Mucosa of stomach (tissue), 1 donor: Measurements from ENCODE around the gene MEX3B.
A peak's percentile ranks its signal among the peaks of the same experiment; 100 is the strongest.

Source experiments
- H3K27me3 ChIP-seq: one replicate; pipeline ENCODE4 v1.7.0; 2013; ENCODE audit warnings: mild to moderate bottlenecking, low read length; ENCODE audit not compliant: control insufficient read depth, insufficient read depth
- H3K36me3 ChIP-seq: one replicate; pipeline ENCODE4 v1.7.0; 2013; ENCODE audit warnings: low read length; ENCODE audit not compliant: control insufficient read depth, insufficient read depth
- H3K4me1 ChIP-seq: one replicate; pipeline ENCODE4 v1.7.0; 2013; ENCODE audit warnings: mild to moderate bottlenecking, low read length; ENCODE audit not compliant: control insufficient read depth, insufficient read depth
- H3K4me3 ChIP-seq: one replicate; pipeline ENCODE4 v1.7.0; 2013; ENCODE audit warnings: low read length
- H3K9ac ChIP-seq: one replicate; pipeline ENCODE4 v1.7.0; 2013; ENCODE audit warnings: mild to moderate bottlenecking, low read length, moderate library complexity
- H3K9me3 ChIP-seq: one replicate; pipeline ENCODE4 v1.7.0; 2013; ENCODE audit warnings: mild to moderate bottlenecking, low read length, moderate library complexity; ENCODE audit not compliant: control insufficient read depth
- donor health status: Pancreatic carcinoma.

The MEX3B gene

DNA sequence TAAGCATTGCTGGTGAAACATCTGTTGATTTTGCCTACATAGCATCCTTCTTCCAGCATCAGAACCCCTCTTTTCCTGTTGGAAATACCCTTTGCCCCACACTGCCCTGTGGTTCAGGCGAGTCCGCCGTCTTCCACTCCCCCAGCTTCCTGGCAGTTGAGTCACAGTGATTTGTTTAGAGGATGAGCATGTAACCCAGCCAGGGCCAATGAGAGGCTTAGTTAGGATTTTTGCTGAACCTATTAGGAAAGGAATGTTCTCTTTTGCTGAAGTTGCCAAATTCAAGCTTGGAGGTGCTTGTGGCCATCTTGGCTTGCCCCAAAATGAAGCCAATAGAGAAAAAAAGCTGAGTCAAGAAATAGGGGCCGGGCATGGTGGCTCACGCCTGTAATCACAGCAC, 19.0 kb upstream of the MEX3B start:
- Histone ChIP-seq H3K4me1 (no peaks in the 10 kb centered on the region), H3K9me3 (no peaks in the 10 kb centered on the region), H3K27me3 (peaks cover 8% of the 10 kb centered on the region), H3K4me3 (no peak overlapping the region), H3K36me3 (no peaks in the 10 kb centered on the region), H3K9ac (no peak overlapping the region)

DNA sequence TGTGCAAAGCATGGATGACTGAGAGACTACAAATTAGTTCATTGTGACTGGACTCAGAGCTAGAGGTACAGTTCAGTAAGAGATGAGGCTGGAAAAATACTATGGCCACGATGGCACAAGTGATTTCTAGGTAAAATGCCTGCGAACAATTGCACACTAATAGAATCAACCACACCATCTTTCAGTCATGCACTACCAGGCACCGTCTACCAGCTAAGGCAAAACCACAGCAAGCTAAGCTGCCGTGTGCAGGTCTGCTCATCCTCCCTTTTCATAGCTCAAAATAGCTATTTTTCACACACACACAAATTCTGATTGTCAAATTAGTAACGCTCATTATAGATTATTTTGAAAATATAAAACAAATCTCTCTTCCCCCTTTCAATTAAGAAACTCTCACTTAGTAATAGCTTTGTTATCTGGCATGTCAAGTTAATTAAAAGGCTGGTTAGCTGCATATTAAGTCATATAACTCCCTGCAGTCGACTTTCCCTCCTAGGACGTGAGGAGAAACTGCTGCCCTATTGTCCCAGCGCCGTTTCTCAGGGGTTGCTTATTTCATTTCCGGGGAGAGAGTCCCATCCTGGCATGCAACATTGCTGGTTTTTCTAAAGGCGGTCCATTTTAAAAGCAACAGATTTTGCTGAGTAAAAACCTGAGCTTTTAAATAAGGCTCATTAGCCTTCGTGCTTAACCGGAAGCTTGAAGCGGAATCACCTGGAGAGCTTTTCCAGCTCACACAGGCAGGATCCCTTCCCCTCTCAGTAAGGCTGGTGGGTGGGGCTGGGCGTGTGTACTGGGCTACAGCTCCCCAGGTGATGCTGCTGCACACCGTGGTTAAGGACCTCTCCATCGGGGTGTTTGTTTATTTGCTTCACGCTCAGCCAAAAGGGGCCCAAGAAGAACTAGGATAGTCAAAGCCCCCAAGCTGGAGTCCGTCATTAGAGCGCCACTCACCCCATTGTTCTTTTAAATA, 16.9 kb upstream of the MEX3B start:
- Histone ChIP-seq H3K9me3 (no peaks in the 10 kb centered on the region), H3K9ac (no peak overlapping the region), H3K4me1 (no peaks in the 10 kb centered on the region), H3K4me3 (no peak overlapping the region), H3K36me3 (no peaks in the 10 kb centered on the region), H3K27me3 (peaks cover 18% of the 10 kb centered on the region)

DNA sequence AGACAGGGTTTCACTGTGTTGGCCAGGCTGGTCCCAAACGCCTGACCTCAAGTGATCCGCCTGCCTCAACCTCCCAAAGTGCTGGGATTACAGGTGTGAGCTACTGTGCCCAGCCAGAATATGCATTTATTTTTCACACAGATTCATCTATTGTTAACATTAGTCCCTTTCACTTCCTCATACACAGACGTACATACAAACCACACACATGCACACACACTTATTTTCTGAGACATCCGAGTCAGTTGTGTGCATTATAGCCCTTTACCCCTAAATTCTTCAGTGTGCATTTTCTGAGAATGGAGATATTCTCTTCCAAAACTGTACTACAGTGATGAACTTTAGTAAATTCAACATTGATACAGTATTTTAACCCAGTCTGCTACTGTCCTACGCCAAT, 15.0 kb upstream of the MEX3B start:
- no peaks in the 10 kb centered on the region for H3K36me3 ChIP-seq
- H3K27me3 ChIP-seq: peaks cover 27% of the 10 kb centered on the region

DNA sequence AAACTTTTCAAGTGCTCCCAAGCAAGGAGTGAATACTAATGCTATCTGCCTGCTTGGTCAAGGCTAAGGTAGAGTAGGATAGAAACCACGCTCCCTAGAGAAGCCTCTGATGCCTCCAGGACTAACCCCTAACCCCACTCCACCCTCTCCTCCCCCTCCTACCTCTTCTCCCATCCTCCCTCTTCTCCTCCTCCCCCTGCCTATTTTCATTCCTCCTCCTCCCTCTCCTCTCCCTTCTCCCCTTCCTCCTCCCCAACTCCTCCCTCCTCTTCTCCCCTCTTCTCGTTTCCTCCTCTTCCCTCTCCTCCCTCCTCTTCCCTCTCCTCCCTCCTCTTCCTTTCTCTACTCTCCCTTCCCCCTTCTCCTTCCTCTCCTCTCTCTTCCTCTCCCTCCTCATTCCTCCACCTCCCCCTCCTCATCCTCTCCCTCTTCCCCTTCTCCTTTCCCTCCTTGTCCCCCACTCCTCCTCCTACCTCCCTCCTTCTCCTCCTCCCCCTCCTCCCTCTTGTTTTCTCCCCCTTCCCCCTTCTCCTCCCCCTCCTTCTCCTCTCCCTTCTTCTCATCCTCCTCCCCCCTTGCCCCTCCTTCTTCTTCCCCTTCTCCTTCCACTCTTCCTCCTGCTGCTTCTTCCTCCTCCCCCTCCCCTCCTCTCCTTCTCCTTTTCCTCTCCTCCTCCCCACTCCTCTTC, 12.8 kb upstream of the MEX3B start:
- no peak overlapping the region for H3K4me3 ChIP-seq
- no peaks in the 10 kb centered on the region for H3K36me3 ChIP-seq
- peaks cover 27% of the 10 kb centered on the region for H3K27me3 ChIP-seq
- no peaks in the 10 kb centered on the region for H3K4me1 ChIP-seq
- no peaks in the 10 kb centered on the region for H3K9me3 ChIP-seq
- no peak overlapping the region for H3K9ac ChIP-seq

More for the DNA sequence above, 15.0 kb upstream of the MEX3B start:
- H3K4me1 ChIP-seq: no peaks in the 10 kb centered on the region
- no peaks in the 10 kb centered on the region for H3K9me3 ChIP-seq
- no peak overlapping the region for H3K4me3 ChIP-seq
- no peak overlapping the region for H3K9ac ChIP-seq

DNA sequence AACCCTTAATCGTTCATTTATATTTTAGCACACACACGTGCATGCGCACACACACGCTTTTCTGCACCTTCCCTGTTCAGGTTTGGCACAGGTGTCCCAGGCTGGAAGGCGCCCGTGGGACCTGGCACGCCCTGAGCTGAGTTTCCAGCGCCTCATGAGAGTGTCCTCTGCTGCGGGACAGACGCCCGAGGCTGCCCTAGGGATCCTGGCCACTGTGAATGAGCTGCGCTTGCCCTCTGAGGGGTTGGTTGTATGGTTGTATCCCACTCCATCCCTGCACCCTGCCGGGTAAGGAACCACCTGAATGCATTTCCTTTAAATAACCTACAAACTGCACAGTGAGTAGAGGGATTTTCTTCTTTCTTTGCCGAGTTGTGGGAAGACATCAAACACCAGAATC, 12.2 kb upstream of the MEX3B start:
- Histone ChIP-seq H3K9ac (no peak overlapping the region), H3K4me3 (no peak overlapping the region), H3K27me3 (peaks cover 25% of the 10 kb centered on the region), H3K9me3 (no peaks in the 10 kb centered on the region), H3K36me3 (no peaks in the 10 kb centered on the region), H3K4me1 (no peaks in the 10 kb centered on the region)

DNA sequence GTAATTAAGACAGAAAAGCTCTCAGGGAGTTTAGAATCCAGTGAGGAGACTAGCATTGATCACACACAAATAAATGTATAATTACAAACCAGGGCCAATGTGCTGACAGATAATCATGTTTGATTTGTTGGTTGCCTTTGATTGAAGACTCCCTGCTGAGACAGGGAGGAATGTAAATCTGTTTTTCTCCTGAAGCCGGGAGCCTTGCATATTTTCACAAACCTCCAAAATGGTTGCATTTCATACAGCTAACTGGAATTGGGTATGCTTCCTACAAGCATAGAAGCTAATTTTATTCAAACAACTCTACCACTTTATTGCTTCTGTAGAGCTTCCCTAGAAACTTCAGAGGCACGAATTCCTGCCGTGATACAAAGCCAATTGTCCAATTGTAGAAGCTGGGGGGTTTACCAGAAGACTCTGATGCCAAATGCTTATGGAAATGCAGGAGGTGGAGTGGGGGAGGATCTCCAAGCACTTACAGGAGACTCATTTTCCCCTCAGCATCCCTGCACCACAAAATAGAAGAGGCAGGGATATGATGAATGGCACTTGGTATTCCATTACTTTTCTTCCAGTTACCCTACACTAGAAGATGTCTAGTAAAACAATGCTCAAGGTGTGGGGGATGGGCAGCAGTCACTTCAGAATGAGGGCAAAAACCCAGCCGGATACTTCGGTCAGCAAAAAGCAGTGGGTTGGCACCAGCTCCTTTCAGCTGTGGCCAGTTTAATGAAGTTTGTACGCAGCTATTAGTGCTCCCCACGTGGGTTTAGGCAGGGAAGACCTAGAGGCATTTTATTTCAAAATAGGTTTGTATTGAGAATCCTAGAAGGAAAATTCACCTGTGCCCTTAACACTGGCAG, 11.4 kb upstream of the MEX3B start:
- no peak overlapping the region for H3K9ac ChIP-seq
- H3K4me1 ChIP-seq: no peaks in the 10 kb centered on the region
- H3K36me3 ChIP-seq: no peaks in the 10 kb centered on the region
- H3K4me3 ChIP-seq: no peak overlapping the region
- H3K9me3 ChIP-seq: no peaks in the 10 kb centered on the region
- peaks cover 23% of the 10 kb centered on the region for H3K27me3 ChIP-seq

DNA sequence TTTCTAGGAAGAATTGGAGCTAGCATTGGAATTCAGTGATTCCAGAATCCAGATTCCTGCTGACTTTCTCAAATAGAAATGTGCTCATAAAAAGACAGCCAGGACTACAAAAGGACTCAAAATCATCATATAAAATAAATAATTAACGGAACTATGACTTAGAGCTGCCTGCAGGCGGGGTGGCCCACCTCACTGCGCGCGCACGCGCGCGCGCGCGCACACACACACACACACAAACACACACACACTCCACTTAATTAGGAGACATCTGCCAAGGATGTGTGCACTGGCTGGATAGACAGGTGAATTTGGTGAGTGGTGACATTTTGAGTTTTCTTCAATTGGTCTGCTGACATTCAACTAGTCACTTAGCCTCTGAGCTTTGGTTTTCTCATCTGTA, 6.9 kb upstream of the MEX3B start:
- H3K9ac ChIP-seq: no peak overlapping the region
- H3K27me3 ChIP-seq: peaks cover 27% of the 10 kb centered on the region
- no peaks in the 10 kb centered on the region for H3K36me3 ChIP-seq
- H3K4me1 ChIP-seq: peaks cover 4% of the 10 kb centered on the region
- H3K4me3 ChIP-seq: no peak overlapping the region
- H3K9me3 ChIP-seq: no peaks in the 10 kb centered on the region

DNA sequence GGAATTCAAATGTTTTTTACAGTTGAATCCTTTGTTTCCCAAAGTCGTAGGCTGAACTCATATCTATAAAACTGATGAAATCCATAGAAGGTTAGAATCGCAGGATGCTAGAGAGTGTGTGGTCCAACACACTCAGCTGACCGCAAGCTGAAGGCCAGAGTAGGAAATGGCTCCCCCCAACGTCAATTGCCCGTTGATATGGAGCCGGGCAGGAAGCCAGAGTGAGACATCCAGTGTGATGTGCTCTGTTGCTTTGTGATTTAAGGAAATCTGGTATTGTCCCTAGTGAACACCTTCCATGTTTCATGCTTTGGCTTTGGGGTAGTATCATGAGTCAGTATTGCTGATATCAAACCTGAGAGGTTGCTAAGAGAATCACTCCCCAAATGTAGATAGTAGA, 5.8 kb upstream of the MEX3B start:
- H3K4me3 ChIP-seq: no peak overlapping the region
- peaks cover 23% of the 10 kb centered on the region for H3K27me3 ChIP-seq
- H3K9me3 ChIP-seq: no peaks in the 10 kb centered on the region
- H3K36me3 ChIP-seq: no peaks in the 10 kb centered on the region
- peaks cover 9% of the 10 kb centered on the region for H3K4me1 ChIP-seq
- no peak overlapping the region for H3K9ac ChIP-seq

DNA sequence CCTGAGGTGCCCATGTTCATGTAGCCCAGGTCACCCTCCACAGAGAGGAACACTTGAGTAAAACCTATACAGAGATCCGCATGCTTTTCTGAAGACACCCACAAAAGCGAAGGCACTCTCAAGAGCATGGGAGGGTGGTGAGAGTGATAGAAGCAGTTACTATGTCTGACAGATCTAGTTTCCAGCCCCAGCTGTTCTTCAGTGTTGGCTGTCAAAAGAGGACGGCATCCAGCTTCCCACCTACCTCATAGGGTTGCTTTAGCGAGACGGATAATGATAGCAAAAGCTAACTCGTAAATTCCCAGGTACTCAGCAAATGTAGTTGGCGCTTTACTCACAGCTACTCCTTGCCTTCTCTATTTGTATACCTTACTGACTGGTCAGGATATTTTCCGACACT, 3.0 kb upstream of the MEX3B start:
- H3K9me3 ChIP-seq: no peaks in the 10 kb centered on the region
- H3K4me1 ChIP-seq: peaks cover 20% of the 10 kb centered on the region
- peaks cover 36% of the 10 kb centered on the region for H3K27me3 ChIP-seq
- no peaks in the 10 kb centered on the region for H3K36me3 ChIP-seq
- H3K9ac ChIP-seq: no peak overlapping the region
- no peak overlapping the region for H3K4me3 ChIP-seq

DNA sequence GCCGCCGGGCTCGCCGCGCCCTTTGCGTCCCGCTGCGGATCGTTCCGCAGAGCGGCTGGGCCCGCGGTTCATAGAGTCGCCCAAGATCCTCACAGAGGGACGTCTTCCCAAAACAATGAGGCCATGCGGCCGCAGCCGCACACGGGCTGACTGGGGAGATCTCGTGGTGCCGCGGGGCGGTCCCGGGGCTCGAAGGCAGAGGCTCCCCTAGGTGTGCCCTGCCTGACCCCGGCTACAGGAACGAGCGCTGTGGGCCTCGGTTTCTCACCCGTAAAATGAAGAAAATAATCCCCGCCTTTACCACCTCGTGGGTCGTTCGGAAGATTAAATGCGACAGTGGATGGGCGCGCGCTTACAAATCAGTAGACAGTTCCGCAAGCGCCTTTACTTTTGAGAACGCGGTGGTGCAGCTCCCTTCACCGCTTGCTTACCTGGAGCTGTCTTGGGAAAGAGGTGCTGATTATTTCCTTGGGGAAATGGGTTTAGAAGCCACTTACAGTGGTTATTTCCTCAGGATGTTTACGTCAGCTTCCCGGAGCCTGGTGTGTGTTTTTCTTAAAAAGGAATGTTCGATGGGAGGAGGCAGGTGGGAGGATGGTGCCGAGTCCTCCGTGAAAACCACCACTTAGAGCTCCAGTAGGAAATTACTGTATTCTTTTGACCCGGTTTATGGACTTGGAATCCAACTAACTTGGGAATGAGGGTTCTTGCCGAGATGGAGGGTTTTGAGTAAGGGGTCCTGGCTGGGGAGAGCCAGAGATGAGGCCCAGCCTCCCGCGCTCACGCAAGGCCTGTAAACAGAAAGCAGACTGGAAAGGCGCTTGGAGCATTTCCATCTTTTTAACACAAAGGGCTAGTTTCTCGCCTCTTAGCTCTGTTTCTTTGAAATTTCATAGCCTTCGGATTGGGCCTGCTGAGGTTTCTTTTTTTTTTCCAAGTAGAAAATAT, 1.9 kb upstream of the MEX3B start:
- H3K9me3 ChIP-seq: no peaks in the 10 kb centered on the region
- peaks cover 46% of the 10 kb centered on the region for H3K27me3 ChIP-seq
- peak overlapping the region; percentile 41 for H3K9ac ChIP-seq
- H3K4me3 ChIP-seq: no peak overlapping the region
- H3K36me3 ChIP-seq: no peaks in the 10 kb centered on the region
- peaks cover 20% of the 10 kb centered on the region for H3K4me1 ChIP-seq
